Activated gamma-delta T cell (primary cell): ENCODE results near the gene EIF5A2.
"Not testable (repeated sequence)": the region's sequence is repeated elsewhere in the genome, so short reads cannot be mapped to it uniquely, and the experiment has no call there.

Experiments used
- DNase-seq: peaks from one replicate; lab custom pipeline; 2025; lab: John Stamatoyannopoulos, UW
- total RNA-seq, 2 donors: gene quantifications; one replicate each; lab custom pipeline; 2026; lab: John Stamatoyannopoulos, UW

Gene EIF5A2
- 18.0 to 26.2 reads per million in 2 donors for total RNA-seq

GRCh38 chr3:170908235-170909116, at the start of gene EIF5A2:
EIF5A2 (minus strand) TSS chr3:170908637; CDS start chr3:170907806, 831 bp downstream.
- DNase-seq, result peak; percentile 79

- DNase-seq, result no peak
Measured at GRCh38 chr3:170956647-170957046, 48.2 kb upstream of the EIF5A2 start.

- DNase-seq, result no peak
Measured at GRCh38 chr3:170953736-170954135, 45.3 kb upstream of the EIF5A2 start.

GRCh38 chr3:170953229-170953628, 44.8 kb upstream of the EIF5A2 start:
- DNase-seq, result no peak

- no peak for DNase-seq
Measured at GRCh38 chr3:170949211-170949610, 40.8 kb upstream of the EIF5A2 start.

- DNase-seq, result no peak
Measured at GRCh38 chr3:170947018-170947769, 38.8 kb upstream of the EIF5A2 start.

GRCh38 chr3:170942011-170942410, 33.6 kb upstream of the EIF5A2 start:
- no peak for DNase-seq

GRCh38 chr3:170941551-170941950, 33.1 kb upstream of the EIF5A2 start:
- DNase-seq, result no peak

- DNase-seq, result not testable (repeated sequence)
Measured at GRCh38 chr3:170933039-170933438, 24.6 kb upstream of the EIF5A2 start.

- not testable (repeated sequence) for DNase-seq
Measured at GRCh38 chr3:170923553-170923952, 15.1 kb upstream of the EIF5A2 start.

- no peak for DNase-seq
Measured at GRCh38 chr3:170918715-170919114, 10.3 kb upstream of the EIF5A2 start.

GRCh38 chr3:170914690-170915089, 6.3 kb upstream of the EIF5A2 start:
- DNase-seq, result no peak

GRCh38 chr3:170914212-170914611, 5.8 kb upstream of the EIF5A2 start:
- no peak for DNase-seq

GRCh38 chr3:170911051-170911450, 2.6 kb upstream of the EIF5A2 start:
- no peak for DNase-seq

GRCh38 chr3:170910542-170910941, 2.1 kb upstream of the EIF5A2 start:
- no peak for DNase-seq

- no peak for DNase-seq
Measured at GRCh38 chr3:170909129-170909903, 879 bp upstream of the EIF5A2 start.

- no peak for DNase-seq
Measured at GRCh38 chr3:170907637-170908234, 701 bp downstream of the EIF5A2 start.

GRCh38 chr3:170905862-170906261, 2.6 kb downstream of the EIF5A2 start:
- no peak for DNase-seq

- no peak for DNase-seq
Measured at GRCh38 chr3:170903123-170903522, 5.3 kb downstream of the EIF5A2 start.

- no peak for DNase-seq
Measured at GRCh38 chr3:170899455-170899854, 9.0 kb downstream of the EIF5A2 start.

- DNase-seq, result no peak
Measured at GRCh38 chr3:170897978-170898377, 10.5 kb downstream of the EIF5A2 start.

GRCh38 chr3:170897199-170897598, 11.2 kb downstream of the EIF5A2 start:
- not testable (repeated sequence) for DNase-seq
